GM12878 (cell line): Measurements from ENCODE around the gene SLC19A2. TPM values are rescaled to one million over a fixed set of nuclear protein-coding genes. Genes with fewer than 3 reads are reported as not detected.

ENCODE experiments used
- ATAC-seq: fragments of 200-7000 bp; cut with Tn5 transposase; 3 replicates; pipeline ENCODE4 v1.9.1; 2020; ENCODE audit warnings: mild to moderate bottlenecking, moderate library complexity
- BruUV-seq: library from RNA; stranded (reverse); fragments of 400-500 nt; replicated peaks from 2 replicates; lab custom pipeline; 2021; lab: Mats Ljungman, UMichigan
- CTCF ChIA-PET: fragments of 300-600 bp; sonication (Branson Sonifier 250); formaldehyde crosslinking; extraction: SDS; loops from one replicate; lab custom pipeline; 2021; ENCODE audit warnings: inconsistent platforms; lab: Yijun Ruan, JAX
- POLR2A ChIA-PET: fragments of 350-600 bp; formaldehyde crosslinking; extraction: SDS; loops from one replicate; lab custom pipeline; 2021; ENCODE audit warnings: inconsistent platforms; lab: Charles Lee
- RAD21 ChIA-PET: fragments of 300-600 bp; sonication (Branson Sonifier 250); formaldehyde crosslinking; loops from one replicate; lab custom pipeline; 2023; ENCODE audit warnings: antibody characterized with exemption; ENCODE audit not compliant: unreplicated experiment; lab: Charles Lee
- SMC1A ChIA-PET: fragments of 300-600 bp; sonication (Branson Sonifier 250); formaldehyde crosslinking; loops from one replicate; lab custom pipeline; 2023; ENCODE audit not compliant: unreplicated experiment, uncharacterized antibody; lab: Charles Lee
- DNase-seq: peaks from one replicate; pipeline ENCODE4 v3.0.0-alpha.2; 2011; ENCODE audit warnings: low read depth, low spot score
- FAIRE-seq: peaks from 3 replicates; lab custom pipeline; 2011; peaks lifted over from hg19 to GRCh38; lab: Jason Lieb, UNC
- H2AFZ ChIP-seq: 2 replicates; pipeline ENCODE4 v1.6.0; 2011; ENCODE audit warnings: low read depth, low read length, control low read depth; ENCODE audit not compliant: control insufficient read depth
- H3K27ac ChIP-seq: 2 replicates; pipeline ENCODE4 v1.5.1; 2011; ENCODE audit warnings: control low read depth; ENCODE audit not compliant: control insufficient read depth, insufficient read depth
- H3K27me3 ChIP-seq, 2 experiments: replicated peaks in 1 of 2; 2 replicates each; pipeline versions ENCODE4 v1.6.0 to v1.6.1; 2011; ENCODE audit warnings: low read length in 1 of 2; ENCODE audit not compliant: control insufficient read depth in 2 of 2, insufficient read depth in 2 of 2
- H3K36me3 ChIP-seq, 2 experiments: 2 replicates each; pipeline ENCODE4 v1.5.1; 2011; ENCODE audit warnings: low read length in 1 of 2; ENCODE audit not compliant: control insufficient read depth in 2 of 2, insufficient read depth in 2 of 2
- H3K4me1 ChIP-seq: 2 replicates; pipeline ENCODE4 v1.6.1; 2011; ENCODE audit warnings: mild to moderate bottlenecking, low read length, moderate library complexity, mixed read lengths; ENCODE audit not compliant: control insufficient read depth, insufficient read depth
- H3K4me2 ChIP-seq: 2 replicates; pipeline ENCODE4 v1.6.0; 2011; ENCODE audit warnings: control low read depth; ENCODE audit not compliant: control insufficient read depth, insufficient read depth
- H3K4me3 ChIP-seq: fragments of 200-600 bp; sonication (generic); 2 replicates; pipeline ENCODE4 v1.5.1; 2016
- H3K79me2 ChIP-seq: 2 replicates; pipeline ENCODE4 v1.6.0; 2011; ENCODE audit warnings: low read length; ENCODE audit not compliant: control insufficient read depth, insufficient read depth
- H3K9ac ChIP-seq: 2 replicates; pipeline ENCODE4 v1.8.0; 2011; ENCODE audit warnings: low read length, control low read depth, mixed read lengths; ENCODE audit not compliant: control insufficient read depth, insufficient read depth
- H3K9me3 ChIP-seq: replicated peaks from 3 replicates; pipeline ENCODE4 v1.5.1; 2011; ENCODE audit warnings: mild to moderate bottlenecking, low read length; ENCODE audit not compliant: control insufficient read depth, insufficient read depth
- H4K20me1 ChIP-seq: 2 replicates; pipeline ENCODE4 v1.6.0; 2011; ENCODE audit not compliant: control insufficient read depth, insufficient read depth
- ATF7 ChIP-seq: fragments of 450-650 bp; IDR thresholded peaks from 2 replicates; pipeline ENCODE4 v1.6.1; 2016; ENCODE audit warnings: low read depth, mild to moderate bottlenecking
- CHD1 ChIP-seq: IDR thresholded peaks from 2 replicates; pipeline ENCODE4 v1.6.1; 2012; ENCODE audit warnings: low read depth, low read length, improper control_type of control experiment
- GATAD2B ChIP-seq: fragments of 450-650 bp; conservative IDR thresholded peaks from 2 replicates; pipeline ENCODE4 v1.6.1; 2017; ENCODE audit warnings: low read depth, mild to moderate bottlenecking, moderate library complexity
- NFXL1 ChIP-seq: fragments of 450-650 bp; IDR thresholded peaks from 2 replicates; pipeline ENCODE4 v1.6.1; 2017; ENCODE audit warnings: antibody characterized with exemption, mild to moderate bottlenecking, borderline replicate concordance
- NRF1 ChIP-seq: conservative IDR thresholded peaks from 2 replicates; pipeline ENCODE4 v1.6.1; 2011; ENCODE audit warnings: mild to moderate bottlenecking, low read depth, low read length, improper control_type of control experiment
- POLR2AphosphoS2 ChIP-seq: IDR thresholded peaks from 2 replicates; pipeline ENCODE4 v1.6.1; 2011; ENCODE audit warnings: low read depth, mild to moderate bottlenecking, low read length, improper control_type of control experiment, moderate library complexity
- POLR2AphosphoS5 ChIP-seq: IDR thresholded peaks from 2 replicates; pipeline ENCODE4 v1.6.1; 2011; ENCODE audit warnings: mild to moderate bottlenecking, low read length, inconsistent platforms
- RB1 ChIP-seq: fragments of 450-650 bp; formaldehyde crosslinking; IDR thresholded peaks from 2 replicates; pipeline ENCODE4 v1.6.1; 2017; ENCODE audit warnings: mild to moderate bottlenecking, borderline replicate concordance
- RFX5 ChIP-seq: IDR thresholded peaks from 2 replicates; pipeline ENCODE4 v1.6.1; 2011; ENCODE audit warnings: low read depth, low read length, improper control_type of control experiment
- SMAD5 ChIP-seq: IDR thresholded peaks from 2 replicates; pipeline ENCODE4 v1.6.1; 2016; ENCODE audit warnings: antibody characterized with exemption, low read depth
- SUZ12 ChIP-seq: fragments of 200-600 bp; sonication (generic); IDR thresholded peaks from one replicate; pipeline ENCODE4 v1.6.1; 2018; ENCODE audit warnings: antibody characterized with exemption, mild to moderate bottlenecking; ENCODE audit not compliant: unreplicated experiment
- TCF7 ChIP-seq: IDR thresholded peaks from 2 replicates; pipeline ENCODE4 v1.6.1; 2014; ENCODE audit warnings: antibody characterized with exemption, borderline replicate concordance
- WRNIP1 ChIP-seq: IDR thresholded peaks from 2 replicates; pipeline ENCODE4 v1.6.1; 2011; ENCODE audit warnings: low read depth, low read length, improper control_type of control experiment, borderline replicate concordance
- WGBS: methylation state at CpG from one replicate; pipeline ENCODE4 v1.1.6; 2016; ENCODE audit warnings: low lambda C conversion rate; ENCODE audit not compliant: insufficient replicate concordance, insufficient coverage; ENCODE audit errors: missing lambda C conversion rate; 5-methylcytosine and 5-hydroxymethylcytosine counted together
- in situ Hi-C: fragments of 300-500 bp; cut with MboI; formaldehyde crosslinking; loops from 9 replicates; pipeline ENCODE4 v1.14.3; 2018; ENCODE audit warnings: mixed read lengths
- intact Hi-C: fragments of 100-400 bp; cut with micrococcal nuclease; formaldehyde crosslinking; loops from one replicate; pipeline ENCODE4 v1.14.2; 2022; ENCODE audit not compliant: unreplicated experiment
- polyA plus RNA-seq, 11 experiments: library from polyadenylated mRNA; depleted of rRNA in 4 of 11; unstranded in 6 of 11; stranded (reverse) in 5 of 11; fragments of >200 nt; fragmentation: Nextera tagmentation in 4 of 11; fragmentation: Illumina TruSeq in 1 of 11; extraction: Ambion mirVana in 4 of 11; extraction: Trizol in 1 of 11; gene quantifications; 1 replicate in 1 of 11; 2 replicates in 10 of 11; pipeline versions ENCODE4 v1.2.1 to v1.2.3, GENCODE V29; 2011 to 2016; ENCODE audit warnings: inconsistent platforms in 2 of 11, missing spikeins in 2 of 11, low read depth in 1 of 11
- total RNA-seq, 4 experiments: library from RNA; depleted of rRNA in 3 of 4; stranded (reverse); fragments of >200 nt in 3 of 4; fragmentation: Illumina TruSeq in 1 of 4; extraction: Trizol in 1 of 4; gene quantifications; 2 replicates each; pipeline versions ENCODE4 v1.2.1 to v1.2.3, GENCODE V29; 2013 to 2021
- TF ChIP-seq, protein P1 (sequence below): IDR thresholded peaks from 2 replicates; pipeline ENCODE4 v1.6.1; 2011; ENCODE audit warnings: low read depth, low read length, improper control_type of control experiment, borderline replicate concordance
- TF ChIP-seq, protein P2 (sequence below): IDR thresholded peaks from 2 replicates; pipeline ENCODE4 v1.6.1; 2011; ENCODE audit warnings: low read depth, mild to moderate bottlenecking, low read length, moderate library complexity, borderline replicate concordance; ENCODE audit errors: extremely low read depth
- TF ChIP-seq, protein P3 (sequence below): fragments of 450-650 bp; IDR thresholded peaks from 2 replicates; pipeline ENCODE4 v1.6.1; 2014; ENCODE audit warnings: mild to moderate bottlenecking

SLC19A2 gene
- total and polyA plus RNA-seq, 10 of the 15 experiments (the other 5 are each of a cell fraction or from before 2014, with no cell fraction given) = 1.2 to 7.8 (median 2.5) TPM

DNA sequence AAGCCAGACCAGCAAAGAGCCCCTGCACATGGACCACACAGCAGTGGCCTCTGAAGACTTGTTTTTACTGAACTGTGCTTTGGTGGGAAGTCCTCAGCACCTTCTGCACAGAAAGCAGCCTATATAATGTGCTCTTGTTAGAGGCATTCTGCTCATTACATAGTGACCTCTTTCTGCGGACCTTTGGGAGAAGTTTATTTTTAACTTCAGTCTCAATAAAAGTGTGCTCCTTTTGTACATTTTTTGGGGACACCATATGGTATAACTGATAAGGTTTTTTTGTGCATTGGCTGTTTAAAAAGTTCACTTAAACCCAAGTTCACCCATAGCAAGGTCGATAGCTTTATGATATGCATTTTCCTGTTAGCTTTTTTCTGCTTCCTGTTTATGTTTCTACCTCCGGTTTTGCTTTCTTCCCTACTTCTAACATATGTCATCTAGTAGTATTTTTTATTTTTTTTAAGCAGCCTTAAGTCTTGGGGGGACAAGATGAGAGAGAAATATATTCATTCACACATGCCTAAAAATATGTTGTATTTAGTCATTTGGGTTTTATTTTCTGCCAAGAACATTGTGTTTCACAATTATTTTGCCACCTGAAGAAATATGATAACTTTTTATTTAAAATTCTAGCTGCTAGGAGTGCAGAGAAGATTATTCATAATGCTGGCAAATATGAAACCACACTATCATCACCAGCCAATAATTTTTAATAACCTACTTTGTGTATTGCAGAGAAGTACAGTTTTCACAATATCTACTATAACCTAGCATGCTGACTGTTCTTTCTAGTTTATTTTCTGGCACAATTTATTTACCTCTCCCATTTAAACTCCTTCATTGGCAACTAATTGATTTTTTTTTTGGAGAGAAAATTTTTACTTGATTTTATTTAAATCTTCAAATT is 22.9 kb upstream of the SLC19A2 start:
- TF ChIP-seq NFXL1 (no peak), NRF1 (no peak), POLR2AphosphoS5 (no peak), CHD1 (no peak), SMAD5 (no peak), RB1 (no peak), ATF7 (no peak), TCF7 (no peak), RFX5 (no peak), SUZ12 (no peak), WRNIP1 (no peak), POLR2AphosphoS2 (no peak), GATAD2B (no peak)
- TF ChIP-seq, protein P1, sequence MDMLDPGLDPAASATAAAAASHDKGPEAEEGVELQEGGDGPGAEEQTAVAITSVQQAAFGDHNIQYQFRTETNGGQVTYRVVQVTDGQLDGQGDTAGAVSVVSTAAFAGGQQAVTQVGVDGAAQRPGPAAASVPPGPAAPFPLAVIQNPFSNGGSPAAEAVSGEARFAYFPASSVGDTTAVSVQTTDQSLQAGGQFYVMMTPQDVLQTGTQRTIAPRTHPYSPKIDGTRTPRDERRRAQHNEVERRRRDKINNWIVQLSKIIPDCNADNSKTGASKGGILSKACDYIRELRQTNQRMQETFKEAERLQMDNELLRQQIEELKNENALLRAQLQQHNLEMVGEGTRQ = no peak
- TF ChIP-seq, protein P2, sequence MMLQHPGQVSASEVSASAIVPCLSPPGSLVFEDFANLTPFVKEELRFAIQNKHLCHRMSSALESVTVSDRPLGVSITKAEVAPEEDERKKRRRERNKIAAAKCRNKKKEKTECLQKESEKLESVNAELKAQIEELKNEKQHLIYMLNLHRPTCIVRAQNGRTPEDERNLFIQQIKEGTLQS = no peak
- TF ChIP-seq, protein P3, sequence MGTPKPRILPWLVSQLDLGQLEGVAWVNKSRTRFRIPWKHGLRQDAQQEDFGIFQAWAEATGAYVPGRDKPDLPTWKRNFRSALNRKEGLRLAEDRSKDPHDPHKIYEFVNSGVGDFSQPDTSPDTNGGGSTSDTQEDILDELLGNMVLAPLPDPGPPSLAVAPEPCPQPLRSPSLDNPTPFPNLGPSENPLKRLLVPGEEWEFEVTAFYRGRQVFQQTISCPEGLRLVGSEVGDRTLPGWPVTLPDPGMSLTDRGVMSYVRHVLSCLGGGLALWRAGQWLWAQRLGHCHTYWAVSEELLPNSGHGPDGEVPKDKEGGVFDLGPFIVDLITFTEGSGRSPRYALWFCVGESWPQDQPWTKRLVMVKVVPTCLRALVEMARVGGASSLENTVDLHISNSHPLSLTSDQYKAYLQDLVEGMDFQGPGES = no peak
- no peaks in the 10 kb centered on the region for H3K79me2 ChIP-seq
- H3K4me1 ChIP-seq = no peaks in the 10 kb centered on the region
- ChIA-PET SMC1A (interaction anchor here (0.9 to 1.6 kb wide), 3 partner anchors 14 to 81 kb away, joined by 3 read pairs; no protein-coding TSS in a partner anchor), CTCF (interaction anchor here (1.2 to 2.2 kb wide), 3 partner anchors 10 to 72 kb away, joined by 3 to 6 read pairs (median 3); no protein-coding TSS in a partner anchor), POLR2A (no interaction called here), RAD21 (no interaction called here)
- DNase-seq (no peak), FAIRE-seq (no peak), ATAC-seq (no peak)
- intact Hi-C loops = no loop called here
- no peaks in the 10 kb centered on the region for H4K20me1 ChIP-seq
- no peaks in the 10 kb centered on the region for H3K9me3 ChIP-seq
- no TSS peak for BruUV-seq
- no peaks in the 10 kb centered on the region for H3K27me3 ChIP-seq
- no peak overlapping the region for H3K4me3 ChIP-seq
- H3K36me3 ChIP-seq = no peaks in the 10 kb centered on the region
- no peak overlapping the region for H3K4me2 ChIP-seq
- H3K9ac ChIP-seq = no peak overlapping the region
- peak overlapping the region; percentile 9 for H2AFZ ChIP-seq
- no peak overlapping the region for H3K27ac ChIP-seq
- in situ Hi-C loops = no loop called here
- 0% methylated on average over 3 of the region's 3 CpGs for WGBS
